Chondrocyte (in vitro differentiated cells): ENCODE results near the gene HOXA2. TPM values are rescaled to one million over a fixed set of nuclear protein-coding genes. Genes with fewer than 3 reads are reported as not detected.
A peak's percentile ranks its signal among the peaks of the same experiment; 100 is the strongest.

Source experiments
- DNase-seq: peaks from one replicate; pipeline ENCODE4 v3.0.0; 2021; ENCODE audit warnings: mixed read lengths, low spot score
- H3K27ac Mint-ChIP-seq: one replicate; pipeline ENCODE4 v1.8.0; 2021; ENCODE audit warnings: mild to moderate bottlenecking, moderate library complexity, mixed read lengths; ENCODE audit not compliant: unreplicated experiment
- H3K27me3 Mint-ChIP-seq: 2 replicates; pipeline ENCODE4 v1.8.0; 2021; ENCODE audit warnings: low read depth, mixed read lengths
- H3K36me3 Mint-ChIP-seq: 2 replicates; pipeline ENCODE4 v1.8.0; 2021; ENCODE audit warnings: low read depth, mixed read lengths
- H3K4me1 Mint-ChIP-seq: 2 replicates; pipeline ENCODE4 v1.8.0; 2021; ENCODE audit warnings: low read depth, mild to moderate bottlenecking, mixed read lengths
- H3K4me3 Mint-ChIP-seq: one replicate; pipeline ENCODE4 v1.8.0; 2021; ENCODE audit warnings: mild to moderate bottlenecking, moderate library complexity, mixed read lengths; ENCODE audit not compliant: unreplicated experiment
- H3K9me3 Mint-ChIP-seq: 2 replicates; pipeline ENCODE4 v1.8.0; 2021; ENCODE audit warnings: low read depth, mixed read lengths
- total RNA-seq: library from RNA; stranded (reverse); gene quantifications from 3 replicates; pipeline ENCODE4 v1.2.1, GENCODE V29; 2021
- TF ChIP-seq, protein P1 (sequence below): fragments of 200-600 bp; sonication (generic); IDR thresholded peaks from 2 replicates; pipeline ENCODE4 v1.5.0; 2021; ENCODE audit warnings: antibody characterized with exemption, mild to moderate bottlenecking, moderate library complexity

HOXA2 gene
- total RNA-seq, 1 donor from 2014 or later, result 10.2 TPM

- DNase-seq, result no peak
- peaks cover 2% of the 10 kb centered on the region for H3K36me3 Mint-ChIP-seq
- H3K4me1 Mint-ChIP-seq, result peaks cover 13% of the 10 kb centered on the region
- H3K27ac Mint-ChIP-seq, result no peak overlapping the region
- no peak overlapping the region for H3K4me3 Mint-ChIP-seq
- peaks cover 86% of the 10 kb centered on the region for H3K27me3 Mint-ChIP-seq
- peaks cover 2% of the 10 kb centered on the region for H3K9me3 Mint-ChIP-seq
- TF ChIP-seq, protein P1, sequence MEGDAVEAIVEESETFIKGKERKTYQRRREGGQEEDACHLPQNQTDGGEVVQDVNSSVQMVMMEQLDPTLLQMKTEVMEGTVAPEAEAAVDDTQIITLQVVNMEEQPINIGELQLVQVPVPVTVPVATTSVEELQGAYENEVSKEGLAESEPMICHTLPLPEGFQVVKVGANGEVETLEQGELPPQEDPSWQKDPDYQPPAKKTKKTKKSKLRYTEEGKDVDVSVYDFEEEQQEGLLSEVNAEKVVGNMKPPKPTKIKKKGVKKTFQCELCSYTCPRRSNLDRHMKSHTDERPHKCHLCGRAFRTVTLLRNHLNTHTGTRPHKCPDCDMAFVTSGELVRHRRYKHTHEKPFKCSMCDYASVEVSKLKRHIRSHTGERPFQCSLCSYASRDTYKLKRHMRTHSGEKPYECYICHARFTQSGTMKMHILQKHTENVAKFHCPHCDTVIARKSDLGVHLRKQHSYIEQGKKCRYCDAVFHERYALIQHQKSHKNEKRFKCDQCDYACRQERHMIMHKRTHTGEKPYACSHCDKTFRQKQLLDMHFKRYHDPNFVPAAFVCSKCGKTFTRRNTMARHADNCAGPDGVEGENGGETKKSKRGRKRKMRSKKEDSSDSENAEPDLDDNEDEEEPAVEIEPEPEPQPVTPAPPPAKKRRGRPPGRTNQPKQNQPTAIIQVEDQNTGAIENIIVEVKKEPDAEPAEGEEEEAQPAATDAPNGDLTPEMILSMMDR, result no peak
These were observed 43.5 kb upstream of the HOXA2 start for GRCh38 chr7:27145914-27146412.

GRCh38 chr7:27145165-27145913, 42.9 kb upstream of the HOXA2 start:
- TF ChIP-seq, protein P1, result no peak
- no peak overlapping the region for H3K4me3 Mint-ChIP-seq
- peaks cover 88% of the 10 kb centered on the region for H3K27me3 Mint-ChIP-seq
- peaks cover 2% of the 10 kb centered on the region for H3K9me3 Mint-ChIP-seq
- peaks cover 2% of the 10 kb centered on the region for H3K36me3 Mint-ChIP-seq
- no peak overlapping the region for H3K27ac Mint-ChIP-seq
- H3K4me1 Mint-ChIP-seq, result peaks cover 12% of the 10 kb centered on the region
- peak; percentile 62 for DNase-seq

GRCh38 chr7:27144781-27145164, 42.3 kb upstream of the HOXA2 start:
- no peak for DNase-seq
- H3K27me3 Mint-ChIP-seq, result peaks cover 89% of the 10 kb centered on the region
- H3K4me3 Mint-ChIP-seq, result no peak overlapping the region
- peaks cover 12% of the 10 kb centered on the region for H3K4me1 Mint-ChIP-seq
- no peak overlapping the region for H3K27ac Mint-ChIP-seq
- TF ChIP-seq, protein P1, result no peak
- H3K9me3 Mint-ChIP-seq, result peaks cover 2% of the 10 kb centered on the region
- H3K36me3 Mint-ChIP-seq, result peaks cover 2% of the 10 kb centered on the region

- Mint-ChIP-seq H3K27ac (no peak overlapping the region), H3K4me3 (no peak overlapping the region), H3K27me3 (peaks cover 84% of the 10 kb centered on the region), H3K9me3 (peaks cover 2% of the 10 kb centered on the region), H3K4me1 (peaks cover 12% of the 10 kb centered on the region), H3K36me3 (peaks cover 3% of the 10 kb centered on the region)
- TF ChIP-seq, protein P1, result peak; percentile 28
- DNase-seq, result no peak
These were observed 41.7 kb upstream of the HOXA2 start for GRCh38 chr7:27143950-27144780.
